Measurements from ENCODE around the gene ALPL.

- TF ChIP-seq CTCF (IDR thresholded peaks at IDR 0.05; ENCODE audit: low read length): no peak
- TF ChIP-seq EZH2 (IDR thresholded peaks at IDR 0.05; ENCODE audit: borderline replicate concordance, low read length): no peak
These were observed 70.6 kb downstream of the ALPL start for GRCh38 chr1:21579791-21580190.
